Thyroid gland (tissue), 4 donors: ENCODE results near the gene BRINP3. TPM values are rescaled to one million over a fixed set of nuclear protein-coding genes. Genes with fewer than 3 reads are reported as not detected.
"Not testable (repeated sequence)": the region's sequence is repeated elsewhere in the genome, so short reads cannot be mapped to it uniquely, and the experiment has no call there.

Experiments
- DNase-seq, 2 donors: peaks; one replicate each; pipeline ENCODE4 v3.0.0-alpha.2; 2019
- H3K27ac ChIP-seq, 3 donors: fragments of 200-600 bp; sonication (generic); 1 replicate in 2 of 3; 2 replicates in 1 of 3; pipeline ENCODE4 v1.5.1; 2016 to 2019; ENCODE audit warnings: mild to moderate bottlenecking in 1 of 3, moderate library complexity in 1 of 3
- H3K27me3 ChIP-seq: fragments of 200-600 bp; sonication (generic); one replicate; pipeline ENCODE4 v1.5.1; 2019
- H3K36me3 ChIP-seq, 2 donors: fragments of 200-600 bp; sonication (generic); one replicate each; pipeline ENCODE4 v1.5.1; 2016 to 2019
- H3K4me1 ChIP-seq, 2 donors: fragments of 200-600 bp; sonication (generic); one replicate each; pipeline ENCODE4 v1.5.1; 2017 to 2019
- H3K4me3 ChIP-seq, 3 donors: fragments of 200-600 bp; sonication (generic); replicated peaks in 1 of 3; 1 replicate in 2 of 3; 2 replicates in 1 of 3; pipeline ENCODE4 v1.5.1; 2016; ENCODE audit warnings: mild to moderate bottlenecking in 1 of 3
- H3K9me3 ChIP-seq: fragments of 200-600 bp; sonication (generic); one replicate; pipeline ENCODE4 v1.5.1; 2017
- POLR2A ChIP-seq, 2 donors: fragments of 450-650 bp; IDR thresholded peaks; one replicate each; pipeline ENCODE4 v1.6.1; 2017; ENCODE audit warnings: antibody characterized with exemption in 2 of 2, mild to moderate bottlenecking in 2 of 2, moderate library complexity in 1 of 2
- WGBS, 2 donors: methylation state at CpG; one replicate each; pipeline ENCODE4 v1.1.5; 2017; 5-methylcytosine and 5-hydroxymethylcytosine counted together
- intact Hi-C: fragments of 100-400 bp; cut with DNase I; formaldehyde crosslinking; loops from one replicate; pipeline ENCODE4 v1.15.1; 2023
- total RNA-seq, 4 donors: library from RNA; depleted of rRNA; stranded (reverse); fragments of >200 nt; gene quantifications; one replicate each; pipeline ENCODE4 v1.2.3, GENCODE V29; 2016
- TF ChIP-seq, protein P1 (sequence below), 6 experiments: fragments of 200-600 bp in 3 of 6; fragments of 450-650 bp in 3 of 6; sonication (generic) in 3 of 6; IDR thresholded peaks; one replicate each; pipeline ENCODE4 v1.5.1; 2016 to 2019; ENCODE audit warnings: antibody characterized with exemption in 6 of 6, mild to moderate bottlenecking in 2 of 6, inconsistent platforms in 1 of 6, moderate library complexity in 1 of 6

BRINP3 gene
- total RNA-seq = 1 to 10 TPM; 2.0 to 6.6 (median 2.7) TPM

DNA sequence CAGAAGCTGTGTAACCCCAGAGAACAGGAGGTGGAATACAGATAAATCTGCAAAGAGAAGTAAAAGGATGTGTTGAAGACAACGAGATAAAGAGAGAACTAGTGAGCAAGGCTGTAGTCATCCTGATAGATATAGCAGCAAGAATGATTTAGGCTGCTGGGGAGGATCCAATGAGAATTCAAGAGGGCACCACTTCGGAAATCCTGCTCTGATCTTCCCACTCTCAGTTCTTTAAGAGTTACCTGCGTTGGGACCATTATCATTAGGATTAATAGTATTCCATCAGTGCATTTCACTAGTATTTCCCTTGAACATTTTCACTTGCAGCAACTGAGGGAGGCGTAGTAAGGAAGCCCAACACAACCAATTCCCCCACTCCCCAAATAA is at the start of gene BRINP3:
BRINP3 (minus strand) TSS at position 103 of the 387 bp plus-strand sequence.
- WGBS, 2 donors = 15 to 18% methylated on average over 4 of the region's 4 CpGs
- Histone ChIP-seq H3K4me3 (peak within 1 kb of the TSS in 1 of 3 donors; percentile 20), H3K27ac (no peak within 1 kb of the TSS), H3K36me3 (no peaks in the 10 kb centered on the region), H3K27me3 (no peaks in the 10 kb centered on the region), H3K4me1 (peaks cover 0 to 3% of the 10 kb centered on the region in 2 donors), H3K9me3 (no peaks in the 10 kb centered on the region)
- intact Hi-C loops = no loop called here
- TF ChIP-seq, protein P1, sequence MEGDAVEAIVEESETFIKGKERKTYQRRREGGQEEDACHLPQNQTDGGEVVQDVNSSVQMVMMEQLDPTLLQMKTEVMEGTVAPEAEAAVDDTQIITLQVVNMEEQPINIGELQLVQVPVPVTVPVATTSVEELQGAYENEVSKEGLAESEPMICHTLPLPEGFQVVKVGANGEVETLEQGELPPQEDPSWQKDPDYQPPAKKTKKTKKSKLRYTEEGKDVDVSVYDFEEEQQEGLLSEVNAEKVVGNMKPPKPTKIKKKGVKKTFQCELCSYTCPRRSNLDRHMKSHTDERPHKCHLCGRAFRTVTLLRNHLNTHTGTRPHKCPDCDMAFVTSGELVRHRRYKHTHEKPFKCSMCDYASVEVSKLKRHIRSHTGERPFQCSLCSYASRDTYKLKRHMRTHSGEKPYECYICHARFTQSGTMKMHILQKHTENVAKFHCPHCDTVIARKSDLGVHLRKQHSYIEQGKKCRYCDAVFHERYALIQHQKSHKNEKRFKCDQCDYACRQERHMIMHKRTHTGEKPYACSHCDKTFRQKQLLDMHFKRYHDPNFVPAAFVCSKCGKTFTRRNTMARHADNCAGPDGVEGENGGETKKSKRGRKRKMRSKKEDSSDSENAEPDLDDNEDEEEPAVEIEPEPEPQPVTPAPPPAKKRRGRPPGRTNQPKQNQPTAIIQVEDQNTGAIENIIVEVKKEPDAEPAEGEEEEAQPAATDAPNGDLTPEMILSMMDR (IDR thresholded peaks at IDR 0.05) = no peak
- no peak for TF ChIP-seq POLR2A (IDR thresholded peaks at IDR 0.05)
- no peak for DNase-seq

DNA sequence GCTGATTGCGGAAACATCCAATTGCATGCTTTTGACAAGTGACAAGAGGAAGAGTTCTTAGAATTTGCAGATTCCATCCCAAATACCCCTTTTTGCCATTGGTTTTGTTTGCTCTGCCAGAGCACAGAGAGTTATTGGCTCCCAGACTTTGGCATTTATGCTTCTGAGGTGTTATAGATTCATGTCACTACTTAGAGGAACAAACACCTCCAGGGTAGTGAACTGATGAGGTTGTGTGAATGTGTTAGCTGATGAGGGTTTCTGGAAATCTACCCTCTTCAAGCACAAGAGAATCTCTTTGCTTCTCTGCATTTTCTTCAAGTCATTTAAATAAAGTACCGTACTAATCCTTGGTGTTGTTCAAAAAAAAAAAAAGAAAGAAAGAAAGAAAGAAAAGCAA is 33.9 kb upstream of the BRINP3 start:
- no peak for TF ChIP-seq POLR2A (IDR thresholded peaks at IDR 0.05)
- TF ChIP-seq, protein P1 (IDR thresholded peaks at IDR 0.05) = no peak
- 78 to 86% methylated on average over 2 of the region's 2 CpGs for WGBS, 2 donors
- H3K27me3 ChIP-seq = no peaks in the 10 kb centered on the region

DNA sequence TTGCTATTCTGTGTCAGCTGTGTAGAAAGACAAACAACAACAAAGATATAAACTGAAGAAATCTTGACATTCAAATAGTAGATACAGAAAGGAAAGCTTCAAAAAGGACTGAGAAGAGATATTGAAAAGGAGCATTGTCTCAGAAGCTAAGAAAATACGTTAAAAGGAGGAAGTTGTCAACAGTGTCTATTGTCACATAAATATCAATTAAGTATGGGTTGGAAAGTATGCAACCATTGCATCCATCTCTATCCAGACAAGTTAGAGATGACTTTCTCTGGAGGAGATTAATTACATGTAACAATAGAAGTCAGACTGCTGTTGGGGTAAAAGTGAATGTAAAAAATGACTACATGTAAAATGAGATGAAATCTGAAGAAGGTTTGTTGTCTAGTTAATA is 29.7 kb upstream of the BRINP3 start:
- TF ChIP-seq POLR2A (IDR thresholded peaks at IDR 0.05) = no peak
- TF ChIP-seq, protein P1 (IDR thresholded peaks at IDR 0.05) = no peak
- H3K4me3 ChIP-seq = no peak overlapping the region
- no peaks in the 10 kb centered on the region for H3K9me3 ChIP-seq
- intact Hi-C loops = no loop called here
- H3K36me3 ChIP-seq = no peaks in the 10 kb centered on the region
- no peaks in the 10 kb centered on the region for H3K27me3 ChIP-seq
- H3K4me1 ChIP-seq = no peaks in the 10 kb centered on the region
- DNase-seq = no peak
- no peak overlapping the region for H3K27ac ChIP-seq
- WGBS, 2 donors = 56 to 80% methylated on average over 1 of the region's 1 CpG

More for the DNA sequence above, 33.9 kb upstream of the BRINP3 start:
- Histone ChIP-seq H3K4me3 (no peak overlapping the region), H3K4me1 (no peaks in the 10 kb centered on the region), H3K36me3 (no peaks in the 10 kb centered on the region), H3K27ac (no peak overlapping the region), H3K9me3 (no peaks in the 10 kb centered on the region)
- intact Hi-C loops = no loop called here
- DNase-seq = no peak

DNA sequence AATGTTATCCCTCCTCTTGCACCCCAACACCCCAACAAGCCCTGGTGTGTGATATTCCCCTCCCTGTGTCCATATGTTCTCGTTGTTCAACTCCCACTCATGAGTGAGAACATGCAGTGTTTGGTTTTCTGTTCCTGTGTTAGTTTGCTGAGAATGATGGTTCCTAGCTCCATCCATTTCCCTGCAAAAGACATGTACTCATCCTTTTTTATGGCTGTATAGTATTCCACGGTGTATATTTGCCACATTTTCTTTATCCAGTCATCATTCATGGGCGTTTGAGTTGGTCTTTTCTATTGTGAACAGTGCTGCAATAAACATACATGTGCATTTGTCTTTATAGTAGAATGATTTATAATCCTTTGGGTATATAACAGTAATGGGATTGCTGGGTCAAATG is 26.9 kb upstream of the BRINP3 start:
- H3K4me3 ChIP-seq, H3K9me3 ChIP-seq, DNase-seq, intact Hi-C loops, H3K27me3 ChIP-seq, H3K36me3 ChIP-seq, H3K4me1 ChIP-seq, H3K27ac ChIP-seq: not testable (repeated sequence)
- WGBS, 2 donors = 81 to 91% methylated on average over 3 of the region's 3 CpGs

DNA sequence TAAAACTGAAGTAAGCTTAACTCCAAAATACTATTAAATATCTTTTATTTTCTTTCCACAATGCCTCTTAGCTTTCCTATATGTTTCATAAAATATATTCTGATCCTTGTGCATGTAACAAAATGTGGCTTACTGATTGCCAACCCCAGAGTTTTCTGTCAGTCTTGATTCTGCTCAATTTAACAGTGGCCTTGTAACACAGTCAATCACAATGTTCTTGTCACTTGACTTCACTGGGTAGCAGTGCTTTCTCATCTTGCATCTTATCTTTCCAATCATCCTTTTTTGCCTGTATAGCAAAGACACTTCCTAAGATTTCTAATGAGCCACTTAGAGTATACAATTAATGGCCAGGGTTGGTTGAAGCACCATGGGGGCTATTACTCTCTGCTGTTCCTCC is 19.9 kb upstream of the BRINP3 start:
- no peaks in the 10 kb centered on the region for H3K9me3 ChIP-seq
- H3K27me3 ChIP-seq = no peaks in the 10 kb centered on the region
- DNase-seq = no peak
- no peak for TF ChIP-seq POLR2A (IDR thresholded peaks at IDR 0.05)
- TF ChIP-seq, protein P1 (IDR thresholded peaks at IDR 0.05) = no peak
- H3K36me3 ChIP-seq = no peaks in the 10 kb centered on the region
- no peak overlapping the region for H3K4me3 ChIP-seq
- H3K27ac ChIP-seq = no peak overlapping the region
- intact Hi-C loops = no loop called here
- no peaks in the 10 kb centered on the region for H3K4me1 ChIP-seq

DNA sequence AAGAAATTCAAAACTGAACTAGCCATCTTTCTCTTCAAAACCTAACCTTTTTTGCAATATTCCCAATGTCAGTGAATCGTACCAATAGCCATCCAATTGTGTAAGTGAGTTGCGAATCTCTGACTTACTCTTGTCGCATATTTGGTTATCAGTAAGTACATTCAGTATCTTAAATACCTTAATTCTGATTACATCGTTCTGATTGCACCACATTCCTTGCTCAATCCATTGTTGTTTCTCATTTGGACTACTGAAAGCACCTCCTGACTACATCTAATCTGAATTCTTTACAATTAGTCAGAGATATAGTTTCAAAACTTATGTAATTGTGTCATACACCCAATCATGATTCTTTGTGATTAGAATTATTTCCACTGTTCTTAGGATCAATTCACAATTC is 16.8 kb upstream of the BRINP3 start:
- H3K27me3 ChIP-seq = no peaks in the 10 kb centered on the region
- no peaks in the 10 kb centered on the region for H3K9me3 ChIP-seq
- H3K4me1 ChIP-seq = no peaks in the 10 kb centered on the region
- no peak for DNase-seq
- no peak overlapping the region for H3K4me3 ChIP-seq
- no peaks in the 10 kb centered on the region for H3K36me3 ChIP-seq
- intact Hi-C loops = no loop called here
- 90 to 94% methylated on average over 4 of the region's 4 CpGs for WGBS, 2 donors
- TF ChIP-seq, protein P1 (IDR thresholded peaks at IDR 0.05) = no peak
- TF ChIP-seq POLR2A (IDR thresholded peaks at IDR 0.05) = no peak
- no peak overlapping the region for H3K27ac ChIP-seq
